GM13976 (cell line): ENCODE measurements around the gene PBX4.

Experiments
- DNase-seq: peaks from one replicate; pipeline ENCODE4 v3.0.0; 2012; ENCODE audit warnings: low spot score
- CTCF ChIP-seq: IDR thresholded peaks from 2 replicates; pipeline ENCODE4 v1.5.1; 2012; ENCODE audit warnings: borderline replicate concordance, mild to moderate bottlenecking; ENCODE audit not compliant: insufficient read depth; ENCODE audit errors: extremely low read depth, missing control alignments, control extremely low read depth
- in situ Hi-C: fragments of 300-500 bp; cut with MboI; formaldehyde crosslinking; loops from one replicate; pipeline ENCODE4 v1.12.0; 2022; ENCODE audit warnings: low sequenced_read_pairs, mixed read lengths, inconsistent platforms; ENCODE audit not compliant: unreplicated experiment

The PBX4 gene

GRCh38 chr19:19627621-19628500 lies 9.4 kb upstream of the PBX4 start, which contains the start of gene LPAR2:
LPAR2 (minus strand) TSS chr19:19628220; CDS start chr19:19627275, 945 bp downstream.
- peak; percentile 97 for DNase-seq
- TF ChIP-seq CTCF: no peak
- in situ Hi-C loops: loop anchor here (25.0 kb wide), 1 partner anchor 266 kb away; no protein-coding TSS in a partner anchor

GRCh38 chr19:19626516-19627472 lies 8.3 kb upstream of the PBX4 start:
- no peak for TF ChIP-seq CTCF
- no peak for DNase-seq
- in situ Hi-C loops: loop anchor here (25.0 kb wide), 1 partner anchor 264 kb away; no protein-coding TSS in a partner anchor

GRCh38 chr19:19624032-19624570 lies 5.6 kb upstream of the PBX4 start:
- TF ChIP-seq CTCF: no peak
- DNase-seq: no peak
- in situ Hi-C loops: no loop called here

GRCh38 chr19:19623383-19623782 lies 4.9 kb upstream of the PBX4 start:
- no peak for TF ChIP-seq CTCF

GRCh38 chr19:19619849-19620210 lies 1.3 kb upstream of the PBX4 start:
- no peak for DNase-seq
- in situ Hi-C loops: no loop called here

More at GRCh38 chr19:19623383-19623782, 4.9 kb upstream of the PBX4 start:
- in situ Hi-C loops: no loop called here
- no peak for DNase-seq

More at GRCh38 chr19:19619849-19620210, 1.3 kb upstream of the PBX4 start:
- TF ChIP-seq CTCF: no peak
